IMR-90 (cell line): Measurements from ENCODE around the gene GHR. TPM values are rescaled to one million over a fixed set of nuclear protein-coding genes. Genes with fewer than 3 reads are reported as not detected.

ENCODE experiments used
- ATAC-seq: fragments of 200-7000 bp; cut with Tn5 transposase; 2 replicates; pipeline ENCODE4 v1.9.1; 2020; ENCODE audit warnings: low read depth, mild to moderate bottlenecking, moderate library complexity
- BruUV-seq: library from RNA; stranded (reverse); fragments of 400-500 nt; replicated peaks from 2 replicates; lab custom pipeline; 2021; lab: Mats Ljungman, UMichigan
- CTCF ChIA-PET: fragments of 300-600 bp; formaldehyde crosslinking; extraction: SDS; loops from one replicate; lab custom pipeline; 2021; ENCODE audit warnings: antibody characterized with exemption; lab: Yijun Ruan, JAX
- POLR2A ChIA-PET: fragments of 300-600 bp; sonication (Branson Sonifier 250); formaldehyde crosslinking; loops from one replicate; lab custom pipeline; 2022; ENCODE audit warnings: antibody characterized with exemption; ENCODE audit not compliant: unreplicated experiment; lab: Charles Lee
- DNase-seq: peaks from one replicate; pipeline ENCODE4 v3.0.0; 2013
- H2AFZ ChIP-seq: replicated peaks from 2 replicates; pipeline ENCODE3; 2013; ENCODE audit warnings: low read length, mild to moderate bottlenecking; ENCODE audit not compliant: poor library complexity
- H2AK5ac ChIP-seq: 2 replicates; pipeline ENCODE4 v1.6.1; 2013; ENCODE audit warnings: low read depth, low read length, inconsistent platforms
- H2AK9ac ChIP-seq: replicated peaks from 2 replicates; pipeline ENCODE3; 2013; ENCODE audit warnings: mild to moderate bottlenecking, low read depth, low read length, moderate library complexity; ENCODE audit not compliant: poor library complexity
- H2BK120ac ChIP-seq: 2 replicates; pipeline ENCODE4 v1.6.1; 2013; ENCODE audit warnings: low read depth, low read length, inconsistent platforms
- H2BK15ac ChIP-seq: 3 replicates; pipeline ENCODE4 v1.6.1; 2013; ENCODE audit warnings: low read depth, low read length, inconsistent platforms
- H2BK20ac ChIP-seq: 2 replicates; pipeline ENCODE4 v1.6.1; 2013; ENCODE audit warnings: low read depth, mild to moderate bottlenecking, inconsistent platforms, low read length, moderate library complexity
- H2BK5ac ChIP-seq: 2 replicates; pipeline ENCODE4 v1.6.1; 2013; ENCODE audit warnings: mild to moderate bottlenecking, low read depth, low read length, inconsistent platforms; ENCODE audit not compliant: poor library complexity, severe bottlenecking
- H3K14ac ChIP-seq: replicated peaks from 2 replicates; pipeline ENCODE4 v1.6.1; 2013; ENCODE audit warnings: low read depth, low read length, inconsistent platforms
- H3K18ac ChIP-seq: 2 replicates; pipeline ENCODE4 v1.6.1; 2013; ENCODE audit warnings: low read depth, low read length, control low read depth
- H3K23ac ChIP-seq: 2 replicates; pipeline ENCODE4 v1.6.1; 2013; ENCODE audit warnings: low read depth, low read length, inconsistent platforms
- H3K27ac ChIP-seq: 2 replicates; pipeline ENCODE4 v1.5.1; 2013; ENCODE audit warnings: mild to moderate bottlenecking, control low read depth, low read length; ENCODE audit not compliant: insufficient read depth
- H3K27me3 ChIP-seq: 2 replicates; pipeline ENCODE4 v1.6.1; 2013; ENCODE audit warnings: low read length; ENCODE audit not compliant: control insufficient read depth, insufficient read depth
- H3K36me3 ChIP-seq: 2 replicates; pipeline ENCODE4 v1.6.1; 2013; ENCODE audit warnings: low read length, mixed read lengths; ENCODE audit not compliant: control insufficient read depth, insufficient read depth
- H3K4ac ChIP-seq: 2 replicates; pipeline ENCODE4 v1.6.1; 2013; ENCODE audit warnings: low read depth, low read length, inconsistent platforms
- H3K4me1 ChIP-seq: 2 replicates; pipeline ENCODE4 v1.6.1; 2013; ENCODE audit warnings: low read length, mixed read lengths; ENCODE audit not compliant: control insufficient read depth, insufficient read depth
- H3K4me2 ChIP-seq: 2 replicates; pipeline ENCODE4 v1.6.1; 2013; ENCODE audit warnings: low read depth, mild to moderate bottlenecking, control low read depth, low read length, moderate library complexity
- H3K4me3 ChIP-seq: 2 replicates; pipeline ENCODE4 v1.5.1; 2013; ENCODE audit warnings: low read depth, mild to moderate bottlenecking, control low read depth, low read length, moderate library complexity; ENCODE audit not compliant: insufficient read depth
- H3K56ac ChIP-seq: 2 replicates; pipeline ENCODE4 v1.6.1; 2013; ENCODE audit warnings: low read length, inconsistent platforms; ENCODE audit not compliant: insufficient read depth; ENCODE audit errors: extremely low read depth
- H3K79me1 ChIP-seq, 2 experiments: 2 replicates each; pipeline ENCODE4 v1.6.1; 2013; ENCODE audit warnings: low read length in 2 of 2, inconsistent platforms in 1 of 2, low read depth in 1 of 2
- H3K9ac ChIP-seq: 2 replicates; pipeline ENCODE4 v1.6.1; 2013; ENCODE audit warnings: low read depth, low read length, control low read depth
- H3K9me1 ChIP-seq: 2 replicates; pipeline ENCODE4 v1.6.1; 2013; ENCODE audit warnings: low read length, inconsistent platforms; ENCODE audit not compliant: insufficient read depth
- H3K9me3 ChIP-seq: 2 replicates; pipeline ENCODE4 v1.6.1; 2013; ENCODE audit warnings: low read length; ENCODE audit not compliant: control insufficient read depth, insufficient read depth
- H4K20me1 ChIP-seq: 2 replicates; pipeline ENCODE4 v1.6.1; 2013; ENCODE audit warnings: low read length, inconsistent platforms; ENCODE audit not compliant: insufficient read depth
- H4K5ac ChIP-seq: 2 replicates; pipeline ENCODE4 v1.6.1; 2013; ENCODE audit warnings: mild to moderate bottlenecking, low read depth, low read length, control low read depth
- H4K8ac ChIP-seq, 2 experiments: 2 replicates each; pipeline ENCODE4 v1.6.1; 2013; ENCODE audit warnings: low read depth in 2 of 2, low read length in 2 of 2, control low read depth in 1 of 2, inconsistent platforms in 1 of 2
- H4K91ac ChIP-seq: 2 replicates; pipeline ENCODE4 v1.6.1; 2013; ENCODE audit warnings: low read depth, low read length, inconsistent platforms; ENCODE audit not compliant: insufficient read depth
- RAD21 ChIP-seq: IDR thresholded peaks from 2 replicates; pipeline ENCODE4 v1.6.1; 2012; ENCODE audit warnings: low read length, improper control_type of control experiment
- WGBS, 2 experiments: methylation state at CpG; one replicate each; pipeline versions ENCODE4 v1.1.5 to v1.1.7; 2013; ENCODE audit warnings: missing lambda C conversion rate in 2 of 2; ENCODE audit not compliant: insufficient read length in 1 of 2; ENCODE audit errors: extremely low coverage in 2 of 2; 5-methylcytosine and 5-hydroxymethylcytosine counted together
- dilution Hi-C: fragments of 300-500 bp; cut with HindIII; formaldehyde crosslinking; loops from one replicate; pipeline ENCODE4 v1.14.3; 2018; ENCODE audit warnings: low sequenced_read_pairs; ENCODE audit not compliant: unreplicated experiment
- in situ Hi-C: fragments of 300-500 bp; cut with MboI; formaldehyde crosslinking; loops from 3 replicates; pipeline ENCODE4 v1.14.3; 2019; ENCODE audit warnings: low sequenced_read_pairs, inconsistent platforms, mixed read lengths
- intact Hi-C: fragments of 100-400 bp; cut with micrococcal nuclease; formaldehyde crosslinking; loops from 2 replicates; pipeline ENCODE4 v1.10.0; 2022
- polyA plus RNA-seq, 3 experiments: library from polyadenylated mRNA; depleted of rRNA; stranded (reverse); fragments of >200 nt; gene quantifications; 2 replicates each; pipeline ENCODE4 v1.2.3, GENCODE V29; 2012; ENCODE audit warnings: low replicate concordance in 1 of 3
- total RNA-seq: library from RNA; depleted of rRNA; stranded (reverse); fragments of >200 nt; gene quantifications from 2 replicates; pipeline ENCODE4 v1.2.3, GENCODE V29; 2012

Gene GHR
- total and polyA plus RNA-seq, 2 of the 4 experiments (the other 2 are of a cell fraction), result 0.36 to 1.1 TPM

- no CpG with 5 or more reads among the region's 1 CpG for WGBS, 2 experiments
- dilution Hi-C loops, result no loop called here
These were observed 138.4 kb downstream of the GHR start for GRCh38 chr5:42561656-42562055.

More at GRCh38 chr5:42561656-42562055, 138.4 kb downstream of the GHR start:
- no peak overlapping the region for H3K14ac ChIP-seq
- H2BK5ac ChIP-seq, result no peak overlapping the region
- CTCF ChIA-PET, result no interaction called here
- no peak overlapping the region for H2BK20ac ChIP-seq
- H3K9me1 ChIP-seq, result no peaks in the 10 kb centered on the region
- H3K4me3 ChIP-seq, result no peak overlapping the region
- H2BK120ac ChIP-seq, result no peak overlapping the region
- H3K27ac ChIP-seq, result no peak overlapping the region
- H4K8ac ChIP-seq, result no peak overlapping the region
- no peak overlapping the region for H4K91ac ChIP-seq
- H3K27me3 ChIP-seq, result no peaks in the 10 kb centered on the region
- H3K23ac ChIP-seq, result no peak overlapping the region
- DNase-seq (no peak), ATAC-seq (no peak)
- BruUV-seq, result no TSS peak
- in situ Hi-C loops, result no loop called here
- H3K4ac ChIP-seq, result no peak overlapping the region
- H2AK9ac ChIP-seq, result no peak overlapping the region
- H3K9ac ChIP-seq, result no peak overlapping the region
- H2AK5ac ChIP-seq, result no peak overlapping the region
- no peak for TF ChIP-seq RAD21
- no peaks in the 10 kb centered on the region for H3K79me1 ChIP-seq
- H2AFZ ChIP-seq, result no peak overlapping the region
- H2BK15ac ChIP-seq, result no peak overlapping the region
- intact Hi-C loops, result no loop called here
- no peak overlapping the region for H3K4me2 ChIP-seq
- no peak overlapping the region for H3K18ac ChIP-seq
- H3K56ac ChIP-seq, result no peak overlapping the region
- H3K9me3 ChIP-seq, result no peaks in the 10 kb centered on the region
- POLR2A ChIA-PET, result no interaction called here
- H4K20me1 ChIP-seq, result no peaks in the 10 kb centered on the region
- H4K5ac ChIP-seq, result no peak overlapping the region
- no peaks in the 10 kb centered on the region for H3K36me3 ChIP-seq
- no peaks in the 10 kb centered on the region for H3K4me1 ChIP-seq
